ENCODE results near the gene RNF213.

Gene RNF213

GRCh38 chr17:80353718-80354275 lies 93.1 kb downstream of the RNF213 start:
- Mint-ChIP-seq H3K27me3 (ENCODE audit: low read depth) (no peaks in the 10 kb centered on the region), H3K9me3 (no peaks in the 10 kb centered on the region), H3K27ac (peak overlapping the region; percentile 31), H3K4me3 (no peak overlapping the region), H3K4me1 (ENCODE audit: low read depth) (peaks cover 4% of the 10 kb centered on the region), H3K36me3 (ENCODE audit: low read depth) (peaks cover 63% of the 10 kb centered on the region)

- Mint-ChIP-seq H3K9me3 (no peaks in the 10 kb centered on the region), H3K27me3 (ENCODE audit: low read depth) (no peaks in the 10 kb centered on the region), H3K4me1 (ENCODE audit: low read depth) (no peaks in the 10 kb centered on the region), H3K27ac (no peak overlapping the region), H3K4me3 (no peak overlapping the region), H3K36me3 (ENCODE audit: low read depth) (peaks cover 63% of the 10 kb centered on the region)
These were observed 93.7 kb downstream of the RNF213 start for GRCh38 chr17:80354336-80354735.

- Mint-ChIP-seq H3K27ac (no peak overlapping the region), H3K36me3 (ENCODE audit: low read depth) (peaks cover 68% of the 10 kb centered on the region), H3K27me3 (ENCODE audit: low read depth) (no peaks in the 10 kb centered on the region), H3K4me1 (ENCODE audit: low read depth) (no peaks in the 10 kb centered on the region), H3K9me3 (no peaks in the 10 kb centered on the region), H3K4me3 (no peak overlapping the region)
These were observed 95.7 kb downstream of the RNF213 start for GRCh38 chr17:80356231-80356856.

GRCh38 chr17:80358131-80358530 lies 97.5 kb downstream of the RNF213 start:
- Mint-ChIP-seq H3K27ac (peak overlapping the region; percentile 36), H3K36me3 (ENCODE audit: low read depth) (peaks cover 65% of the 10 kb centered on the region), H3K4me3 (no peak overlapping the region), H3K4me1 (ENCODE audit: low read depth) (peaks cover 3% of the 10 kb centered on the region), H3K27me3 (ENCODE audit: low read depth) (no peaks in the 10 kb centered on the region), H3K9me3 (no peaks in the 10 kb centered on the region)

GRCh38 chr17:80358861-80359260 lies 98.2 kb downstream of the RNF213 start:
- Mint-ChIP-seq H3K4me3 (no peak overlapping the region), H3K4me1 (ENCODE audit: low read depth) (peaks cover 3% of the 10 kb centered on the region), H3K9me3 (no peaks in the 10 kb centered on the region), H3K27me3 (ENCODE audit: low read depth) (no peaks in the 10 kb centered on the region), H3K27ac (no peak overlapping the region), H3K36me3 (ENCODE audit: low read depth) (peaks cover 65% of the 10 kb centered on the region)

- H3K4me1 Mint-ChIP-seq (ENCODE audit: low read depth) = peaks cover 3% of the 10 kb centered on the region
- H3K36me3 Mint-ChIP-seq (ENCODE audit: low read depth) = peaks cover 70% of the 10 kb centered on the region
- no peak overlapping the region for H3K27ac Mint-ChIP-seq
- H3K9me3 Mint-ChIP-seq = no peaks in the 10 kb centered on the region
- H3K27me3 Mint-ChIP-seq (ENCODE audit: low read depth) = no peaks in the 10 kb centered on the region
- H3K4me3 Mint-ChIP-seq = no peak overlapping the region
These were observed 98.9 kb downstream of the RNF213 start for GRCh38 chr17:80359422-80360110.

- Mint-ChIP-seq H3K36me3 (ENCODE audit: low read depth) (peaks cover 74% of the 10 kb centered on the region), H3K27me3 (ENCODE audit: low read depth) (no peaks in the 10 kb centered on the region), H3K27ac (no peak overlapping the region), H3K4me1 (ENCODE audit: low read depth) (peaks cover 3% of the 10 kb centered on the region), H3K4me3 (no peak overlapping the region), H3K9me3 (no peaks in the 10 kb centered on the region)
These were observed 99.7 kb downstream of the RNF213 start for GRCh38 chr17:80360396-80360795.

GRCh38 chr17:80361495-80362220 lies 101.0 kb downstream of the RNF213 start:
- Mint-ChIP-seq H3K27ac (peak overlapping the region; percentile 52), H3K4me1 (ENCODE audit: low read depth) (peaks cover 3% of the 10 kb centered on the region)

GRCh38 chr17:80362428-80363119 lies 101.9 kb downstream of the RNF213 start:
- Mint-ChIP-seq H3K27ac (peak overlapping the region; percentile 67), H3K4me1 (ENCODE audit: low read depth) (peaks cover 3% of the 10 kb centered on the region), H3K9me3 (no peaks in the 10 kb centered on the region), H3K36me3 (ENCODE audit: low read depth) (peaks cover 85% of the 10 kb centered on the region), H3K4me3 (no peak overlapping the region), H3K27me3 (ENCODE audit: low read depth) (no peaks in the 10 kb centered on the region)

More at GRCh38 chr17:80361495-80362220, 101.0 kb downstream of the RNF213 start:
- Mint-ChIP-seq H3K4me3 (no peak overlapping the region), H3K9me3 (no peaks in the 10 kb centered on the region), H3K27me3 (ENCODE audit: low read depth) (no peaks in the 10 kb centered on the region), H3K36me3 (ENCODE audit: low read depth) (peaks cover 78% of the 10 kb centered on the region)

GRCh38 chr17:80363120-80363515 lies 102.5 kb downstream of the RNF213 start:
- Mint-ChIP-seq H3K9me3 (no peaks in the 10 kb centered on the region), H3K27ac (no peak overlapping the region), H3K27me3 (ENCODE audit: low read depth) (no peaks in the 10 kb centered on the region), H3K4me1 (ENCODE audit: low read depth) (peaks cover 3% of the 10 kb centered on the region), H3K4me3 (no peak overlapping the region), H3K36me3 (ENCODE audit: low read depth) (peaks cover 86% of the 10 kb centered on the region)

GRCh38 chr17:80363518-80364090 lies 103.0 kb downstream of the RNF213 start:
- Mint-ChIP-seq H3K4me1 (ENCODE audit: low read depth) (peaks cover 3% of the 10 kb centered on the region), H3K36me3 (ENCODE audit: low read depth) (peaks cover 84% of the 10 kb centered on the region), H3K9me3 (no peaks in the 10 kb centered on the region), H3K27ac (no peak overlapping the region), H3K27me3 (ENCODE audit: low read depth) (no peaks in the 10 kb centered on the region), H3K4me3 (no peak overlapping the region)

- peaks cover 83% of the 10 kb centered on the region for H3K36me3 Mint-ChIP-seq (ENCODE audit: low read depth)
- no peaks in the 10 kb centered on the region for H3K27me3 Mint-ChIP-seq (ENCODE audit: low read depth)
- peaks cover 3% of the 10 kb centered on the region for H3K4me1 Mint-ChIP-seq (ENCODE audit: low read depth)
- no peak overlapping the region for H3K27ac Mint-ChIP-seq
- H3K4me3 Mint-ChIP-seq = no peak overlapping the region
- H3K9me3 Mint-ChIP-seq = no peaks in the 10 kb centered on the region
These were observed 103.5 kb downstream of the RNF213 start for GRCh38 chr17:80364091-80364691.

GRCh38 chr17:80365001-80365965 lies 104.6 kb downstream of the RNF213 start:
- Mint-ChIP-seq H3K4me3 (no peak overlapping the region), H3K36me3 (ENCODE audit: low read depth) (peaks cover 81% of the 10 kb centered on the region), H3K27me3 (ENCODE audit: low read depth) (no peaks in the 10 kb centered on the region), H3K9me3 (no peaks in the 10 kb centered on the region), H3K27ac (no peak overlapping the region), H3K4me1 (ENCODE audit: low read depth) (peaks cover 3% of the 10 kb centered on the region)

All from T-helper 1 cell treated with Interleukin-12 subunit alpha and Interleukin-12 subunit beta and Interleukin-4 antibody, amounts not matched to agents 30 μg/mL and 1 μg/mL, for 36 hours (primary cell).